VCaP (cell line): ENCODE measurements around the gene MAZ.

Source experiments
- H3K27ac ChIP-seq: fragments of 450-650 bp; 2 replicates; pipeline ENCODE4 v1.5.1; 2017
- TF ChIP-seq, protein P1 (sequence below): fragments of 450-650 bp; conservative IDR thresholded peaks from 2 replicates; pipeline ENCODE4 v1.5.1; 2017; ENCODE audit warnings: mild to moderate bottlenecking, moderate library complexity

MAZ gene

GRCh38 chr16:29814592-29814991, 8.3 kb downstream of the MAZ start:
- TF ChIP-seq, protein P1, sequence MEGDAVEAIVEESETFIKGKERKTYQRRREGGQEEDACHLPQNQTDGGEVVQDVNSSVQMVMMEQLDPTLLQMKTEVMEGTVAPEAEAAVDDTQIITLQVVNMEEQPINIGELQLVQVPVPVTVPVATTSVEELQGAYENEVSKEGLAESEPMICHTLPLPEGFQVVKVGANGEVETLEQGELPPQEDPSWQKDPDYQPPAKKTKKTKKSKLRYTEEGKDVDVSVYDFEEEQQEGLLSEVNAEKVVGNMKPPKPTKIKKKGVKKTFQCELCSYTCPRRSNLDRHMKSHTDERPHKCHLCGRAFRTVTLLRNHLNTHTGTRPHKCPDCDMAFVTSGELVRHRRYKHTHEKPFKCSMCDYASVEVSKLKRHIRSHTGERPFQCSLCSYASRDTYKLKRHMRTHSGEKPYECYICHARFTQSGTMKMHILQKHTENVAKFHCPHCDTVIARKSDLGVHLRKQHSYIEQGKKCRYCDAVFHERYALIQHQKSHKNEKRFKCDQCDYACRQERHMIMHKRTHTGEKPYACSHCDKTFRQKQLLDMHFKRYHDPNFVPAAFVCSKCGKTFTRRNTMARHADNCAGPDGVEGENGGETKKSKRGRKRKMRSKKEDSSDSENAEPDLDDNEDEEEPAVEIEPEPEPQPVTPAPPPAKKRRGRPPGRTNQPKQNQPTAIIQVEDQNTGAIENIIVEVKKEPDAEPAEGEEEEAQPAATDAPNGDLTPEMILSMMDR: no peak
- H3K27ac ChIP-seq: peak overlapping the region; percentile 92

GRCh38 chr16:29815032-29815721, 8.8 kb downstream of the MAZ start:
- TF ChIP-seq, protein P1: no peak
- peak overlapping the region; percentile 92 for H3K27ac ChIP-seq

DNA sequence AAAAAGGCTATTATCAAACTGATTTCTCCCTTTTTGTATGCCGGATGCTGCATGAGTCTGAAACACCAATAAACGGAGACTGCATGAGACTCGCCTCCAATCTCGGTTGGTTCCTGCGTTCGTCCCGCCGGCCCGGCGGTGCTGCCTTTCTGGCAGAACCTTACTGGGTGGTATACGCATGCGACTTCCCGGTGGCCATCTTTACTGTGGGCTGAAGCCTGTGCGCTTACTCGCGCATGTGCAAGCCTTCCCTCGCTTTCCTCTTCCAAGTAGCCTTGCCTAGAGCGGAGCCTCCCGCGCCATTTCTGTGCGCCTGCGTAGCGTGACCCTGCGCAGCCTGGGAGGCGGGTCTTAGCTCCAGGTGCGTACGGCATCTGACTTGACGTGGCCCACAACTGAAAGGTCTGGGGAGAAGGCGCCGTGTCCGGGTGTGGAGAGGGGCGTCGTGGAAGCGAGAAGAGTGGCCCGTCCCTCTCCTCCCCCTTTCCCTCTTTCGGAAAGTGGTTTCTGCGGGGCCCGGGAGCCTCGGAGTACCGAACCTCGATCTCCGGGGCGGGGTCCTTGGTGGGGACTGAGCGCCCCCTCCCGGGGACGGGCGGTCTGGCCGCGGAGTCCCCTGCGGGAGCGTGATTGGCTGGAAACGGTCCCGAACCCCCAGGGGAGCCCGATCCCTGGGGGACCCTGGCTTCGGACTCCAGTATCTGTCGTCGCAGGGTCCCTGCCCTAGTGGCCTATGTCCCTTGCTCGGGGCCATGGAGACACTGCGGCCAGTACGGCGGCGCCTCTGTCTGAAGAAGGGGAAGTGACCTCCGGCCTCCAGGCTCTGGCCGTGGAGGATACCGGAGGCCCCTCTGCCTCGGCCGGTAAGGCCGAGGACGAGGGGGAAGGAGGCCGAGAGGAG, 9.7 kb downstream of the MAZ start, which contains the start of gene PAGR1:
Gene PAGR1 (plus strand): TSS at position 360 of the 901 bp plus-strand sequence. CDS start 374 bp downstream, at position 734.
- H3K27ac ChIP-seq: peak within 1 kb of the TSS; percentile 92
- TF ChIP-seq, protein P1: peak; percentile 85

- TF ChIP-seq, protein P1: no peak
- H3K27ac ChIP-seq: peak overlapping the region; percentile 92
Measured at GRCh38 chr16:29816694-29817441, 10.5 kb downstream of the MAZ start.

DNA sequence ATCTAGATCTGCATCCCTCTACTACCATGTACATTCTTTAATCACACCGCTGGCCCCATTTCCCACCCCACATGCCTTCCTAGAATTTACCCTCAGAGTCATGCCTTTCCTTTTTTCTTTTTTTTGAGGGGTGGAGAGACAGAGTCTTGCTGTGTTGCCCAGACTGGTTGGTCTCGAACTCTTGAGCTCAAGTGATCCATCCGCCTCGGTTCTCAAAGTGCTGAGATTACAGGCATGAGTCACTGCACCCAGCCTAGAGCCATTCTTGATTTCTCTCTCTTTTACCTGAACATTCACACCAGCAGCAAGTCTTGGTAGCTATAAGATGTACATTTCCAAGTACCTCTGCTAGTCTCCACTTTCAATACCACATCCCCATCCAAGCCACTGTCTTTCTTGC, 11.8 kb downstream of the MAZ start:
- H3K27ac ChIP-seq: peak overlapping the region; percentile 92; the same call in 1 of the 2 replicates
- TF ChIP-seq, protein P1: no peak

GRCh38 chr16:29819506-29819905, 13.2 kb downstream of the MAZ start:
- no peak overlapping the region for H3K27ac ChIP-seq
- TF ChIP-seq, protein P1: no peak

- no peak within 1 kb of the TSS for H3K27ac ChIP-seq
- TF ChIP-seq, protein P1: no peak
Measured at GRCh38 chr16:29820271-29820701, 14.0 kb downstream of the MAZ start, which contains the start of gene MVP. MVP (plus strand) TSS chr16:29820462; CDS start chr16:29830550, 10,088 bp downstream.
